GM21423 (cell line): ENCODE results near the gene CALCB.

Source experiments
- ATAC-seq: cut with Tn5 transposase; IDR thresholded peaks from one replicate; pipeline ENCODE4 v1.9.1; 2021; ENCODE audit warnings: mild to moderate bottlenecking, moderate library complexity; ENCODE audit not compliant: unreplicated experiment

CALCB gene

GRCh38 chr11:15074206-15075161 lies 1.1 kb downstream of the CALCB start:
- ATAC-seq, result peak; percentile 86

DNA sequence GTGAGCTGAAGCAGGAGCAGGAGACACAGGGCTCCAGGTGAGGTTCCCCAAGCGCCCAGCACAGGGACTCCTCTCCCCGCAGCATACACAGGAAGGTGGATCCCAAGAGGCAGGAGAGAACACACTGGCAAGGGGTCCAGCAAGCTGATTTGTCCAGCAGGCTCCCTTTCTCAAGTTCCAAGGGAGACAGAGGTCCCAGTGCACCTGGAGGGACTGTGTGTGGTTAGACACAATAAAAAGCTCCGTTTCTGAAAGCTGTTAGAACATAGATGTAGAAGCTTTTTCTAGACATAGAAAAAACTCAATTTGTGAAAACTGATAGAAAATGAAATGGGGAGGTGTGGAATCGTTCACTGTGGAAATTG lies 1.8 kb downstream of the CALCB start:
- ATAC-seq, result no peak

DNA sequence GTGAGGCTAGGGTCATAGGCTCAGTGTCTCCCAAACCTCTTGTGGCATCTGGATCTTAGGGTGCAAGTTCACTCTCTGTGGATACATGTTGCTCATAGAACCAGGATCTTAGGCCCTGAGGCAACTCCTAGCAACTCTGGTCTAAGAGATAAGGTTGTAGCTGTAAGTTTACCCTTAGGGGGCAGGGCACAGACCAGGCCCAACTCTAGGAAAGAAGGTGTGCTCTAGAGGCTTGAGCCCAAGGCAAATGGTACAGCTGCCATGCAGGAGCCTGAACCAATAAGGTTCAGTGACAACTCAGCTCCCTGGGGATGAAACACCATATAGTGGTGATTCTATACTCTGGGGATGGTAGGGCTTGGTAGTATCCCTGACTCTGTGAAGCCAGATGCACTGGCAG lies 17.8 kb downstream of the CALCB start:
- no peak for ATAC-seq

DNA sequence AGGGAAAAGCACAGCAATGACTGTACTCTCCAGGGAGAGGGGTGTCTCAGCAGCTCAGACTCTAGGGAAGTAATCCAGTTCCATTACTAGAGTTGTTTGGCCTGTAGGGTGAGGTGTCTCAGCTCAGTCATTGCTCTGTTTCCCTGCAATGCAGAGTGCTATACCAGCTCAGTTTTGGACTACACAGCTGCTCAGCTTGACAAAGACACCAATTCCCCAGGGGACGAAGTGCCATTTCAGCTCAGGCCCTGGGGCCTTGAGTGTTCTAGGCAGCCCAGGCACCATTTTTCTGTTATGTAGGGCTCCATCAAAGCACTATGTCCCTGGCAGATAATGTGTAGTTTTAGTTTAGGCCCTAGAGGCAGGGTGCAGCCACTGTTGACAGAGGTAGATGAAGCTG lies 18.2 kb downstream of the CALCB start:
- no peak for ATAC-seq

- ATAC-seq, result peak; percentile 74
Measured at GRCh38 chr11:15093432-15093831, 20.0 kb downstream of the CALCB start.

GRCh38 chr11:15095736-15096228 lies 22.4 kb downstream of the CALCB start:
- no peak for ATAC-seq

DNA sequence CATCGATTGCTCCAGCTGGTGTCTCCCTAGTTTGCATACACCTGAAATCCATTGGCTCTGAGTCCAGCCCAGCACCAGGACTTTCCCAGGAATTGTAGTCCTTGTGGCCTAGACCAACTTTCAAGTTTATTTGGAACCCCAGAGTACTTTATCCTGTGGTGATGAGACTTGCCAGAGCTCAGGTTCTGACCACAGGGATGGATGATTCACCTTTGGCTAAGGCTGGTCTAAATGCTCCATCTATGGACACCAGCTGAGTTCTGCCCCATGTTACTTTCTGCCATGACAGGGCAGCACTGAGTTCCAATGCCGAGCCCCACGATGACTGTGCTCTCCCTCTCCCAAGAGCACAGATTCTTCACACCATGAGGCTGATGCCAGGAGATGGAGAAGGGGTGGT lies 24.0 kb downstream of the CALCB start:
- ATAC-seq, result no peak

- ATAC-seq, result no peak
Measured at GRCh38 chr11:15099267-15099666, 25.9 kb downstream of the CALCB start.

DNA sequence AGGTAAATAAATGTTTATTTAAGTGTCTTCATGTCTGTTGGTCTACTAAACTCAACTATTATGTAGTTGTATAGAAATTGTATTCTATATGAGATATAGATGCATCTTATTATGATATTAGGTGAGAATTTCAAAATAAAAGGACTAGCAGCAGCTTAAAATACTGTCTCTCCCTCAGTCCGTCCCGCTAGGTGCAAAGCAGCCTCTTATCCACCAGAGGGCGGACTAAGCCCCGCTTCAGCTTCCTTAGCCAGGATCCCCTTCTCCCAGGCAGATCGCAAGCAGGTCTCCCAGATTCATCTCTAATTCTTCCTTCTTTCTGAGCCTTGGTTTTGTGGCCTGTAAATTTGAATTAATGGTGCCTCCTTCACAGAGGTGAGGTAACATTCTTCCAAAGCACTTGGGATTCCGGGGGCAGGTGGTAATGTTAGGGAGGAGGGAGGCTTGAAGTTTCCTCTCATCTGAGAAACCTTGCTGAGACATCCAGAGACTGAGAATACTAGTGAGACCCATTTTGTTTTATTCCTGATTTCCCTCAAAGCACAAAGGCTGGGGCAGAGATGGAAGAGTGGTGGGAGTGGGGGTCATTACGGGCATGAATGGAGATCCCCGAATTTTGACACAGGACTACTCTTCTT lies 27.8 kb downstream of the CALCB start:
- ATAC-seq, result peak; percentile 72

DNA sequence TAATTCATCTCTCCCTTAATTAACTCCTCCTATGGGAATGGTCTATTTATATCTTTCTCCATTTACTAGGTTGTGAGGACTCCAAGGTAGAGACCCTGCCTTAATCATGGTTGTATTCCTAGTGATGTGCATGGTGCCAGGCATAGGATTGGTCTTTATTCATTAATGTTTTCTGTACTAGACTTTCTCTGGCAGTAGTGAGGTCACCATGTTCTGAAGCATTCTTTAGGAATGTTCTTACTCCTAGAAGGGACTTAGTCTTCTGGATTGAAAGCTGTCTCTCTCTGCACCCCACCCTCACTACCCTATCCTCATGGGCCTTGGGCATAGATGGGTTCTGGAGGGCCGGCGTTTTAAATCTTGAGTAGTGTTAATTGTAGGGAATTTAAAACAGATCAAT lies 30.8 kb downstream of the CALCB start:
- ATAC-seq, result no peak

GRCh38 chr11:15106201-15106965 lies 33.0 kb downstream of the CALCB start:
- ATAC-seq, result no peak

GRCh38 chr11:15107730-15108515 lies 34.5 kb downstream of the CALCB start:
- peak; percentile 59 for ATAC-seq

DNA sequence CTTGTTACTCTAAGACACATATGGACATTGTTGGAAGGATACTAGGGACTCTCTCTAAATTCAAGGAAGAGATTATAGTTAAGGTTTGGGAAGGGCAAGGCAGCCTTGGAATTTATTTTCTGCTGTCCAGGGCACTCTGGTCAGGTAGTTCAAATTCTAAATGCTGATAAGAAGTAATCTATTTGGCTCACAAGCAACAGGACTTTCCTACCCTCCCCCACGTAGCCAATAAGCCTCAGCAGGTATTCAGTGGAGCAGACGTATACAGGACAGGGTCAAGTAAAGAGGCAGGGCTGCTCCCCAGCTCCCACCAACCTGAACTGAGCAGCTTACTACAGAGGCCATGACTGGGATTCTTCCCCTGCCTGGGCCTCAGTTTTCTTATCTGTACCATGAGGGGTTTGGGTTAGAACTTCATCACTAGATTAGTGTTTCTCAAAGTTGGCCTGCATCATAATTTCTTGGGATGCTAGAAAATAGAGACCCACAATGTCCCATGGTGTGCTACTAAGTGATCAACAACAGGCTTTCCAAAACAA lies 35.3 kb downstream of the CALCB start:
- ATAC-seq, result no peak

- ATAC-seq, result no peak
Measured at GRCh38 chr11:15109602-15110001, 36.2 kb downstream of the CALCB start.

- no peak for ATAC-seq
Measured at GRCh38 chr11:15111215-15111614, 37.8 kb downstream of the CALCB start.

DNA sequence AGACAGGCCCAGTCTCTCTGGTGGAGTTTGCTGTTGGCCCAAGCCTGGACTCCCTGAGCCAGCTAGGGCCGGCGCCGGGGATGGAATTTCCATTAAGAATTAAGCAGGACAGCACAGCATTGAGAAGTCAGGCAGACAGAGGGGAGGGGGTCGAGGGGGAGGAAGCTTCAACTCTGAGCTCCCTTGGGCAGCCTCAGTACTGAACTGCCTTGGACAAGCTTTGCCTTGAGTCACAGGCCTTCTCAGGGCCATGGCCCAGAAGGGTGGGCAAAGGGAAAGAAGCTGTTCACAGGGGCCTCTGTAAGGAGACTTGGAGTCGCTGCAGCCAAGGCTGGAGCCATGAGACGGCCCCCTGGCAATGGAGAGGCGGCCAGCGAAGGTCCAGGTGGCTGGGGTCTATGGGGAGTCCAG lies 38.7 kb downstream of the CALCB start:
- no peak for ATAC-seq

- peak; percentile 94 for ATAC-seq
Measured at GRCh38 chr11:15113381-15113780, 40.0 kb downstream of the CALCB start.

DNA sequence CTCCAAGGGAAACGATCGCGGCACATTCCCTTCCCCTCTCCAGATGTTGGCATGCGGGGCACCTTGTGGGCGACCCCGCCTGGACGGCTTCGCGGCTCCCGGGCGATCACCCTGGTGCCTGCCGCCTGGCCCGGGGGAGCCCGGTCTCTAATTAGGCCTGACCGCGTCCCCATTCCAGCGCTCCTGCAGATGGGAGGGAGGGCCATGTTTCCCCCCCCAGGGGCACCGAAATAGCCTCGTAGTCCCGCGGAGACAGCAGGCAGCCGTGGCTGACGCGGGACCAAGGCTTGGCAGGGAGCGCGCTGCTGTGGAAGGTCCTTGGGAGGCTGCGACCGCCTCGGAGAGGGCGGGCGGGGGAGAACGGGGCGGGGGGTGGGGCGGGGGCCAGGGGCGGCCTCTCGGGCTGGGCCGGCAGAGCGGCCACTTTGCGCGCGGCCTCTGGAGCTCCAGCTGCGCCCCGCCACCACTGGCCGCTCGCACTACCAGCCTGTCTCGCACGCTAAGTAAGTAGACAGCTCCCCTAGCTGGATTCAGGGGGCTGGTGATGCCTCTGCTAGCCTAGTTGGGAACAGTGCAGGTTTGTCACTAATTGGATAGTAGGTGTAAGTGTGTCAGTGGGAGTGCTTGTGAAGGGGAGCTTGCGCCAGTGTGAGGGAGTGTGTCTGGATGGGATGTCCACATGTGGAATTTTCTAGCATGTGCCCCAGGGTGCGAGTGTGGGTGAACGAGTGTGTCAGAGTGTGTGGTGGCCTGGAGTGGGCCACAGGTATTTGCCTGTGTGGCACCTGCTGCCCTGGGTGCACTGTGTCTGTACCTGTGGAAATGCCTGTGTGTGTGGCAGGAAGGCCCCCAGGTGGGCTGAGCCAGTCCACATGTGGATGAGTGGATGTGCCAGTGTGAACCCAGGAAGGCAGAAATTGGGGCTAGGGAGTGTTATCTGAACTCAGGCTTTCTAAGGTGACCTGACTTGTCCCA lies 41.4 kb downstream of the CALCB start, which contains the start of gene INSC:
Gene INSC, plus strand, starts transcription at position 423 of the 975 bp plus-strand sequence. CDS start 34,252 bp downstream, outside the sequence.
- no peak for ATAC-seq

GRCh38 chr11:15115686-15116085 lies 42.3 kb downstream of the CALCB start:
- no peak for ATAC-seq
